ENCODE results near the gene ZNF710. TPM values are rescaled to one million over a fixed set of nuclear protein-coding genes. Genes with fewer than 3 reads are reported as not detected.

Gene ZNF710
- total RNA-seq, 1 experiment from 2014 or later, result 10.0 TPM

DNA sequence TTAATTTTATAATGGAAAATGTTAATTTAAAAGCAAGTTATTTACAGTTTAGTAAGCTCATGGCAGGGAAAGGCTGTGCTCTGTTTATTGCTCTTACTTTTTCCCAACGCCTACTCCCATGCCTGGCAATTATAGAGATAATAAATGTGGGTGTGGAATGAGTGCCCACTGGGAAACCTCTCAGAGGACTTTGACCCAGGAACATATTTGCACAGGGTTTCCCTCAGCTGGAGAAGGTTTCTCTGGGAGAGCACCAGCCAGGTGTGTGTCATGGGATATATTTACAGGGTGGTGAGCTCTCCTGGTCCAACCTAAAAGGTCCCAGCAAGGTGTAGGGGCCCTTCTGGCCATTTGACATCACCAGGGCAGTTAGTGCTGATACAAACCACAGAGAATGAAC lies 27.9 kb downstream of the ZNF710 start (continued):
- TF ChIP-seq ZNF274 (IDR thresholded peaks at IDR 0.05; ENCODE audit: low read depth, low read length), result no peak
- TF ChIP-seq TCF7L2 (IDR thresholded peaks at IDR 0.05; ENCODE audit: borderline replicate concordance, extremely low read depth, insufficient read depth, insufficient read length), result no peak
- no peak for TF ChIP-seq YY1 (IDR thresholded peaks at IDR 0.05; ENCODE audit: extremely low read depth, insufficient replicate concordance, low read depth, low read length)
- no peak for TF ChIP-seq EGR1 (IDR thresholded peaks at IDR 0.05; ENCODE audit: low read depth)

DNA sequence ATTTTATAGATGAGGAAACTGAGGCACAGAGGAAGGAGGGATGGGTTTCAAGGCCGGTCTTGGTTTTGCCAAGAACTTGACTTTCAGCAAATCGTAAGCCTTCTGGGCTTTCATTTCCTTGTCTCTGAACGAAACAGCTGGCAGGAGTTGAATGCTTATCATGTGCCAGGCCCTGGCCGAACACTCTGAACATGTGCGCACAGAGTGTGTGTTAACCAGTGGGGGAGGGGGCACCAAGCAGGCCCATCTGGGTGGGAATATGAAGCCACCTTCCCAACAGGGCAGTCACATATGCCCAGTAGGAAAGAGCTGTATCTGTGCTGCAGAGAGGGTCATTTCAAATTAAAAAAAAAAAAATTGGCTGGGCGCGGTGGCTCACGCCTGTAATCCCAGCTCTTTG lies 29.3 kb downstream of the ZNF710 start:
- RAD21 ChIA-PET (ENCODE audit: low non-redundant PET in 1 of 2, low total read pairs in 2 of 2, uncharacterized antibody in 2 of 2, unreplicated experiment in 2 of 2), result no interaction called here
- ATAC-seq (no peak), DNase-seq (ENCODE audit: low read depth, low spot score) (no peak)
- Histone ChIP-seq H3K36me3 (ENCODE audit: control insufficient read depth in 1 of 2, insufficient read depth in 2 of 2, low read length in 2 of 2) (no peaks in the 10 kb centered on the region), H3K9ac (ENCODE audit: low read length) (no peak overlapping the region), H2AFZ (ENCODE audit: low read depth, low read length, poor library complexity, severe bottlenecking) (no peak overlapping the region), H3K27ac (ENCODE audit: low read depth, low read length) (no peak overlapping the region), H4K20me1 (ENCODE audit: insufficient read depth) (no peaks in the 10 kb centered on the region), H3K9me3 (ENCODE audit: control insufficient read depth in 1 of 2, insufficient read depth in 1 of 2, low read depth in 1 of 2, low read length in 2 of 2) (no peaks in the 10 kb centered on the region), H3K79me2 (ENCODE audit: insufficient read depth, low read length) (no peaks in the 10 kb centered on the region), H3K27me3 (ENCODE audit: insufficient read depth, low read length) (no peaks in the 10 kb centered on the region), H3K4me1 (ENCODE audit: control insufficient read depth in 1 of 2, insufficient read depth in 2 of 2, low read length in 2 of 2) (peaks cover 9 to 40% of the 10 kb centered on the region in 2 experiments), H3K4me3 (replicated peaks in 1 of 2; ENCODE audit: low read depth in 1 of 2, low read length in 2 of 2) (no peak overlapping the region), H3K9me2 (ENCODE audit: insufficient read depth) (no peaks in the 10 kb centered on the region), H3K4me2 (ENCODE audit: low read length) (no peak overlapping the region)
- POLR2A ChIA-PET, result no interaction called here
- CTCF ChIA-PET, result no interaction called here
- intact Hi-C loops (cut with micrococcal nuclease), result no loop called here
- no peak for TF ChIP-seq ELF1 (IDR thresholded peaks at IDR 0.05; ENCODE audit: borderline replicate concordance, low read depth)
- no TSS peak for BruUV-seq (replicated peaks)

DNA sequence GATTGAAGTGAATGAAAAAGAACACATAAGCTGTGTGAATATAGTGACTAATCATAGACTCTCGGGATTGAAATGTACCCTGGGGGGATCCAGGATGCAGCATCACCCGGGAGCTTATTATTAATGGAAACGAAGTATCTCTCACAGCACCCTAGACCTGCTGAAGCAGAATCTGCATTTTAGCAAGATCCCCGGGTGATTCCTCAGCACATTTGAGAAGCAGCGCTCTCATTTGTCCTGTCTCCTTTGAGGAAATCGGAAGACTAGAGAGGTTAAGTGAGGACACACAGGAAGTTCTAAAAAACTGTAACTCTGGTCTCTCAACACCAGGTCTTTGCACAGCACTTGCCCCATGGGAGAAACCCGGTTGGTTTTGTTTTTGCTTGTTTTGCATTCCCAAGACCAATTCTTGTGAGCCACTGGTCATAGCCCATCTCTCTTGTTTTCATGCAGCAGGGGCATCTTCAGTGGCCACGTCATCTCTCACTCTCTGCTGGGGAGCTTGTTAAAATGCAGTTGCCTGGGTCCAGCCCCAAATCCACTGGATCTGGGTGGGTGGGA lies 30.2 kb downstream of the ZNF710 start:
- ChIA-PET CTCF (no interaction called here), POLR2A (no interaction called here), RAD21 (ENCODE audit: low non-redundant PET in 1 of 2, low total read pairs in 2 of 2, uncharacterized antibody in 2 of 2, unreplicated experiment in 2 of 2) (no interaction called here)
- H3K4me1 ChIP-seq (ENCODE audit: control insufficient read depth in 1 of 2, insufficient read depth in 2 of 2, low read length in 2 of 2), result peaks cover 11 to 45% of the 10 kb centered on the region in 2 experiments
- BruUV-seq (replicated peaks), result no TSS peak
- H3K9ac ChIP-seq (ENCODE audit: low read length), result no peak overlapping the region
- no peak overlapping the region for H3K4me2 ChIP-seq (ENCODE audit: low read length)
- H3K79me2 ChIP-seq (ENCODE audit: insufficient read depth, low read length), result no peaks in the 10 kb centered on the region
- no peaks in the 10 kb centered on the region for H4K20me1 ChIP-seq (ENCODE audit: insufficient read depth)
- TF ChIP-seq, protein P1, sequence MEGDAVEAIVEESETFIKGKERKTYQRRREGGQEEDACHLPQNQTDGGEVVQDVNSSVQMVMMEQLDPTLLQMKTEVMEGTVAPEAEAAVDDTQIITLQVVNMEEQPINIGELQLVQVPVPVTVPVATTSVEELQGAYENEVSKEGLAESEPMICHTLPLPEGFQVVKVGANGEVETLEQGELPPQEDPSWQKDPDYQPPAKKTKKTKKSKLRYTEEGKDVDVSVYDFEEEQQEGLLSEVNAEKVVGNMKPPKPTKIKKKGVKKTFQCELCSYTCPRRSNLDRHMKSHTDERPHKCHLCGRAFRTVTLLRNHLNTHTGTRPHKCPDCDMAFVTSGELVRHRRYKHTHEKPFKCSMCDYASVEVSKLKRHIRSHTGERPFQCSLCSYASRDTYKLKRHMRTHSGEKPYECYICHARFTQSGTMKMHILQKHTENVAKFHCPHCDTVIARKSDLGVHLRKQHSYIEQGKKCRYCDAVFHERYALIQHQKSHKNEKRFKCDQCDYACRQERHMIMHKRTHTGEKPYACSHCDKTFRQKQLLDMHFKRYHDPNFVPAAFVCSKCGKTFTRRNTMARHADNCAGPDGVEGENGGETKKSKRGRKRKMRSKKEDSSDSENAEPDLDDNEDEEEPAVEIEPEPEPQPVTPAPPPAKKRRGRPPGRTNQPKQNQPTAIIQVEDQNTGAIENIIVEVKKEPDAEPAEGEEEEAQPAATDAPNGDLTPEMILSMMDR (IDR thresholded peaks at IDR 0.05 in 2 of 3, conservative IDR thresholded peaks at IDR 0.05 in 1 of 3; ENCODE audit: borderline replicate concordance in 1 of 3, insufficient read depth in 1 of 3, low read depth in 2 of 3, low read length in 2 of 3), result no peak
- TF ChIP-seq FOSL1 (IDR thresholded peaks at IDR 0.05; ENCODE audit: low read depth) (no peak), CEBPB (IDR thresholded peaks at IDR 0.05; ENCODE audit: low read depth) (no peak), SIN3A (IDR thresholded peaks at IDR 0.05; ENCODE audit: low read depth) (no peak), ZFX (IDR thresholded peaks at IDR 0.05) (no peak)
- H3K4me3 ChIP-seq (replicated peaks in 1 of 2; ENCODE audit: low read depth in 1 of 2, low read length in 2 of 2), result no peak overlapping the region
- no peak overlapping the region for H2AFZ ChIP-seq (ENCODE audit: low read depth, low read length, poor library complexity, severe bottlenecking)
- H3K9me3 ChIP-seq (ENCODE audit: control insufficient read depth in 1 of 2, insufficient read depth in 1 of 2, low read depth in 1 of 2, low read length in 2 of 2), result no peaks in the 10 kb centered on the region
- no peaks in the 10 kb centered on the region for H3K36me3 ChIP-seq (ENCODE audit: control insufficient read depth in 1 of 2, insufficient read depth in 2 of 2, low read length in 2 of 2)
- H3K27ac ChIP-seq (ENCODE audit: low read depth, low read length), result no peak overlapping the region
- H3K9me2 ChIP-seq (ENCODE audit: insufficient read depth), result no peaks in the 10 kb centered on the region
- DNase-seq (ENCODE audit: low read depth, low spot score) (no peak), ATAC-seq (no peak)
- H3K27me3 ChIP-seq (ENCODE audit: insufficient read depth, low read length), result no peaks in the 10 kb centered on the region
- intact Hi-C loops (cut with micrococcal nuclease), result no loop called here
